Measurements from ENCODE around the gene NLRP5. TPM values are rescaled to one million over a fixed set of nuclear protein-coding genes. Genes with fewer than 3 reads are reported as not detected.
"Not testable (repeated sequence)": the region's sequence is repeated elsewhere in the genome, so short reads cannot be mapped to it uniquely, and the experiment has no call there.

Gene NLRP5
- total RNA-seq, 1 donor from 2014 or later = not detected

DNA sequence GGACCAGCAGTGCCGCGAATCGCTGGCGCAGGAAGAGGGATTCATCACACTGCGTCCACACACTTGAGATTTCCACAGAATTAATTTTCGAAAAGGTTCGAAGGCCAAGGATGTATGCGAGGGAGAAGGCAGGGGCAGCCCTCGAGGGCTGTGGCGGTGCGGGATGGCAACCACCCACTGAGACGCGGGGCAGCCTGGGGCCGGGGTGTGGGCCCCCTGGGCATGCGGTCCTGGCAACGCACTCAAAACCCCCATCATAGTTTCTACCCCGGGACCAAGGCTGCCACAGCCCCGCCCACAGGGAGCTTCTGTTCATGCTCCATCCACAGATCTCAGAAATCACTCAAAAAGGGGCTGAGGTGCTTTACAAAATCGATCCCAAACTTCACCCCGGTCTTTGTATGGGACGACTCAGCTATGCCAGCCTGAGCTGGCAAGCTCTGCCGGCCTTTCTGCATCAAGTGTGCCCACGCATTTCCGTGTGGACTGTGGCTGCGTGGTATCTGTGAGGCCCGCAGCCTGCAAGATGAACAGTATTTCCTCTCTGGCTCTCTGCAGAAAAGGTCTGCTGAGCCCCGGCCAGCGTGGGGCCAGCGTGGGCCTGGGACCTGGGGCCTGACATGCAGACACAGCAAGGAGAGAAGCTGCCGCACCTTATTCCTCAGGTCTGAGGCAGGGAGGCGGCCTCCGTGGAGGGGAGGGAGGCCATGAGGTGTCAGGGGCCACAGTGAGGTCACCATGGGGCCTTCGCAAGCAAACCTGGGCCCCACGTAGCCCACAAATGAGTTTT lies 115.4 kb downstream of the NLRP5 start:
- no peaks in the 10 kb centered on the region for H3K27me3 ChIP-seq (ENCODE audit: control insufficient read depth, insufficient read depth, low read length)
- DNase-seq (ENCODE audit: low read depth) (no peak), FAIRE-seq (no peak)
- TF ChIP-seq, protein P1, sequence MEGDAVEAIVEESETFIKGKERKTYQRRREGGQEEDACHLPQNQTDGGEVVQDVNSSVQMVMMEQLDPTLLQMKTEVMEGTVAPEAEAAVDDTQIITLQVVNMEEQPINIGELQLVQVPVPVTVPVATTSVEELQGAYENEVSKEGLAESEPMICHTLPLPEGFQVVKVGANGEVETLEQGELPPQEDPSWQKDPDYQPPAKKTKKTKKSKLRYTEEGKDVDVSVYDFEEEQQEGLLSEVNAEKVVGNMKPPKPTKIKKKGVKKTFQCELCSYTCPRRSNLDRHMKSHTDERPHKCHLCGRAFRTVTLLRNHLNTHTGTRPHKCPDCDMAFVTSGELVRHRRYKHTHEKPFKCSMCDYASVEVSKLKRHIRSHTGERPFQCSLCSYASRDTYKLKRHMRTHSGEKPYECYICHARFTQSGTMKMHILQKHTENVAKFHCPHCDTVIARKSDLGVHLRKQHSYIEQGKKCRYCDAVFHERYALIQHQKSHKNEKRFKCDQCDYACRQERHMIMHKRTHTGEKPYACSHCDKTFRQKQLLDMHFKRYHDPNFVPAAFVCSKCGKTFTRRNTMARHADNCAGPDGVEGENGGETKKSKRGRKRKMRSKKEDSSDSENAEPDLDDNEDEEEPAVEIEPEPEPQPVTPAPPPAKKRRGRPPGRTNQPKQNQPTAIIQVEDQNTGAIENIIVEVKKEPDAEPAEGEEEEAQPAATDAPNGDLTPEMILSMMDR (IDR thresholded peaks at IDR 0.05; ENCODE audit: insufficient read depth, low read length, severe bottlenecking) = no peak
- no peak overlapping the region for H3K4me3 ChIP-seq (ENCODE audit: low read depth, low read length)
- H3K36me3 ChIP-seq (ENCODE audit: control insufficient read depth, insufficient read depth, low read length) = peaks cover 16% of the 10 kb centered on the region

GRCh38 chr19:56103027-56103614 lies 116.5 kb downstream of the NLRP5 start:
- DNase-seq (ENCODE audit: low read depth) (no peak), FAIRE-seq (no peak)
- Histone ChIP-seq H3K4me3 (ENCODE audit: low read depth, low read length) (no peak overlapping the region), H3K36me3 (ENCODE audit: control insufficient read depth, insufficient read depth, low read length) (peaks cover 15% of the 10 kb centered on the region), H3K27me3 (ENCODE audit: control insufficient read depth, insufficient read depth, low read length) (no peaks in the 10 kb centered on the region)
- TF ChIP-seq, protein P1 (IDR thresholded peaks at IDR 0.05; ENCODE audit: insufficient read depth, low read length, severe bottlenecking) = no peak

DNA sequence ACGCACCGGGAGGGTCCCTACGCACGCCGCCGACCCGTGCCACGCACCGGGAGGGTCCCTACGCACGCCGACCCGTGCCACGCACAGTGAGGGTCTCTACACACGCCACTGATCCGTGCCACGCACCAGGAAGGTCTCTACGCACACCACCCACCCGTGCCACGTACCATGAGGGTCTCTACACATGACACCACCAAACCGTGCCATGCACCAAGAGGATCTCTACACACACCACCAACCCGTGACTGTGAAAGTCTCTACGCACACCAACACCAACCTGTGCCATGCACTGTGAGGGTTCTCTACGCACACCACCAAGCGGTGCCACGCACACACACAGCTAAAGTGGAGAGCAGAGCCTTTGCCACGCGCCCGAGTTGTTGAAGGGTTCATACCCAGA lies 117.8 kb downstream of the NLRP5 start:
- DNase-seq (ENCODE audit: low read depth) = no peak
- no peaks in the 10 kb centered on the region for H3K27me3 ChIP-seq (ENCODE audit: control insufficient read depth, insufficient read depth, low read length)
- no peak overlapping the region for H3K4me3 ChIP-seq (ENCODE audit: low read depth, low read length)
- peaks cover 12% of the 10 kb centered on the region for H3K36me3 ChIP-seq (ENCODE audit: control insufficient read depth, insufficient read depth, low read length)
- no peak for FAIRE-seq
- TF ChIP-seq, protein P1 (IDR thresholded peaks at IDR 0.05; ENCODE audit: insufficient read depth, low read length, severe bottlenecking) = no peak

DNA sequence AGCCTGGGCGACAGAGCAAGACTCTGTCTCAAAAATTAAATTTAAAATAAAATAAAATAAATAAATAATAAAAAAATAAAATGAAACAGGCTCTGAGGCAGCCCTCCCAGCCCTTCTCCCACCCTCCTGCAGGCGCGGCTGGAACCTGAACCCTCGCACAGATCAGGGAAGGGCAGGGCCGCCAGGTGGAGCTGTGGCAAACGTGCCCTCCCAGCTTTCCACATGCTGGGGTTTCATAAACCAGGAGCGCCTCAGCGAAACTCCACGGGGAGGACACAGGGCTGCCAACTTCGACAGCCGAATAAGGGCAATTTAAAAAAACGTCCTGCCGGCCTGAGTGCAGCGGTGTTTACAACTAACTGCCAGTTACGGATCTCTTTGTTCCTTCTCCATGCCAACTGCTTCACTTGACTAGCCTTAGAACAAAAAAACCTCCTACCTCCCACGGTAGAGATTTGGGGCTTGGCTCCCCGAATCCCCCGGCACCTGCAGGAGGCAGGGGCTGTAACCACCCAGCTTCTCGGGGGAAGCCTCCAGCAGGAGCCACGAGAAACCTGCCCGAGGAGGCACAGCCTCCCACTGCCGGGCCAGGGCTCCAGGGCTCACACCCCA lies 118.6 kb downstream of the NLRP5 start:
- H3K4me3 ChIP-seq (ENCODE audit: low read depth, low read length) = no peak overlapping the region
- no peak for FAIRE-seq
- H3K27me3 ChIP-seq (ENCODE audit: control insufficient read depth, insufficient read depth, low read length) = no peaks in the 10 kb centered on the region
- TF ChIP-seq, protein P1 (IDR thresholded peaks at IDR 0.05; ENCODE audit: insufficient read depth, low read length, severe bottlenecking) = peak; percentile 83
- H3K36me3 ChIP-seq (ENCODE audit: control insufficient read depth, insufficient read depth, low read length) = peaks cover 7% of the 10 kb centered on the region
- peak; percentile 56 for DNase-seq (ENCODE audit: low read depth)

GRCh38 chr19:56105831-56106396 lies 119.3 kb downstream of the NLRP5 start:
- H3K27me3 ChIP-seq (ENCODE audit: control insufficient read depth, insufficient read depth, low read length); H3K36me3 ChIP-seq (ENCODE audit: control insufficient read depth, insufficient read depth, low read length); DNase-seq (ENCODE audit: low read depth); FAIRE-seq; H3K4me3 ChIP-seq (ENCODE audit: low read depth, low read length): not testable (repeated sequence)

DNA sequence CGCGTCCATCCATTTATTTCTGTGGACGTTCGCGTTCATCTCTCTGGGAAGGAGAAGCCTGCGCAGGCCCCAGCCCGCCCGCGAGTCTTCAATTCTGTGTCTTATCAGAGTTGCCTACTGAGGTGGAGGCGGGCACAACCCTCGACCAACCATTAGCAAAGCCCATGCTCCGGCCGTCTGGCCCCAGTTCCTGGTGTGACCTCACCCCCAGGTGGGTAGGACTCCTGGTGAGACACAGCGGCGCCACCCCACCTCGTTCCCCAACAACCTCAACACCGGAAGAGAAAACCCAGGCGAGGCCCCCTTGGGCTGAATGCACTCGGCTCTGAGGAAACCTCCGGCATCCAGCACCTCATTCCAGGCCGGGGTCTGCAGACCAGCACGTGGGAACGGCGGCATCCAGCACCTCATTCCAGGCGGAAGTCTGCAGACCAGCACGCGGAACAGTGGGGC lies 119.8 kb downstream of the NLRP5 start:
- DNase-seq (ENCODE audit: low read depth) (no peak), FAIRE-seq (no peak)
- Histone ChIP-seq H3K27me3 (ENCODE audit: control insufficient read depth, insufficient read depth, low read length) (no peaks in the 10 kb centered on the region), H3K4me3 (ENCODE audit: low read depth, low read length) (no peak overlapping the region), H3K36me3 (ENCODE audit: control insufficient read depth, insufficient read depth, low read length) (peaks cover 5% of the 10 kb centered on the region)
- TF ChIP-seq, protein P1 (IDR thresholded peaks at IDR 0.05; ENCODE audit: insufficient read depth, low read length, severe bottlenecking) = no peak
